Liver (tissue), 9 donors: Measurements from ENCODE around the gene NR1I3. TPM values are rescaled to one million over a fixed set of nuclear protein-coding genes. Genes with fewer than 3 reads are reported as not detected.

Experiments
- DNase-seq: peaks from one replicate; pipeline ENCODE4 v3.0.0-alpha.2; 2017; ENCODE audit warnings: low spot score
- H3K27ac ChIP-seq, 2 donors: one replicate each; pipeline ENCODE4 v1.7.0; 2013; ENCODE audit warnings: inconsistent platforms in 2 of 2, low read length in 2 of 2, control low read depth in 1 of 2, low read depth in 1 of 2, mild to moderate bottlenecking in 1 of 2
- H3K27me3 ChIP-seq, 4 donors: one replicate each; pipeline versions ENCODE4 v1.6.1 to v1.7.0; 2013; ENCODE audit warnings: low read length in 3 of 4, inconsistent platforms in 1 of 4, mild to moderate bottlenecking in 1 of 4, moderate library complexity in 1 of 4; ENCODE audit not compliant: control insufficient read depth in 4 of 4, insufficient read depth in 4 of 4
- H3K36me3 ChIP-seq, 4 donors: one replicate each; pipeline versions ENCODE4 v1.6.1 to v1.7.0; 2013; ENCODE audit warnings: low read length in 3 of 4, mild to moderate bottlenecking in 3 of 4, low read depth in 1 of 4, moderate library complexity in 1 of 4; ENCODE audit not compliant: control insufficient read depth in 4 of 4, insufficient read depth in 3 of 4
- H3K4me1 ChIP-seq, 4 donors: one replicate each; pipeline versions ENCODE4 v1.6.1 to v1.7.0; 2013; ENCODE audit warnings: low read length in 3 of 4, mild to moderate bottlenecking in 3 of 4, moderate library complexity in 1 of 4; ENCODE audit not compliant: control insufficient read depth in 4 of 4, insufficient read depth in 4 of 4
- H3K4me3 ChIP-seq, 3 donors: one replicate each; pipeline versions ENCODE4 v1.6.1 to v1.7.0; 2013; ENCODE audit warnings: low read length in 3 of 3, control low read depth in 1 of 3, low read depth in 1 of 3, mild to moderate bottlenecking in 1 of 3
- H3K9ac ChIP-seq, 2 donors: one replicate each; pipeline ENCODE4 v1.7.0; 2013; ENCODE audit warnings: low read length in 2 of 2, mild to moderate bottlenecking in 2 of 2, moderate library complexity in 2 of 2, control low read depth in 1 of 2, low read depth in 1 of 2
- H3K9me3 ChIP-seq, 4 donors: one replicate each; pipeline versions ENCODE4 v1.6.1 to v1.7.0; 2013; ENCODE audit warnings: low read length in 3 of 4; ENCODE audit not compliant: control insufficient read depth in 4 of 4
- ATF3 ChIP-seq: IDR thresholded peaks from 2 replicates; pipeline ENCODE4 v1.6.1; 2016; ENCODE audit warnings: antibody characterized with exemption
- CTCF ChIP-seq: fragments of 150-350 bp; IDR thresholded peaks from 2 replicates; pipeline ENCODE4 v1.5.1; 2017; ENCODE audit warnings: improper control_type of control experiment, low read depth, low read length; ENCODE audit not compliant: missing input control
- EGR1 ChIP-seq, 2 donors: IDR thresholded peaks; 2 replicates each; pipeline ENCODE4 v1.6.1; 2016 to 2018; ENCODE audit warnings: antibody characterized with exemption in 2 of 2, low read depth in 2 of 2
- FOXA1 ChIP-seq: IDR thresholded peaks from 2 replicates; pipeline ENCODE4 v1.6.1; 2016; ENCODE audit warnings: antibody characterized with exemption
- FOXA2 ChIP-seq: IDR thresholded peaks from 2 replicates; pipeline ENCODE4 v1.6.1; 2016; ENCODE audit warnings: antibody characterized with exemption
- GABPA ChIP-seq, 2 donors: IDR thresholded peaks in 1 of 2; conservative IDR thresholded peaks in 1 of 2; 2 replicates each; pipeline ENCODE4 v1.6.1; 2016; ENCODE audit warnings: antibody characterized with exemption in 2 of 2, mild to moderate bottlenecking in 1 of 2, moderate library complexity in 1 of 2
- HNF4A ChIP-seq, 2 donors: conservative IDR thresholded peaks; 2 replicates each; pipeline ENCODE4 v1.6.1; 2016; ENCODE audit warnings: antibody characterized with exemption in 2 of 2, mild to moderate bottlenecking in 2 of 2
- HNF4G ChIP-seq: IDR thresholded peaks from 2 replicates; pipeline ENCODE4 v1.6.1; 2016; ENCODE audit warnings: antibody characterized with exemption
- JUND ChIP-seq, 2 donors: IDR thresholded peaks; 2 replicates each; pipeline ENCODE4 v1.6.1; 2016; ENCODE audit warnings: antibody characterized with exemption in 2 of 2
- MAX ChIP-seq: IDR thresholded peaks from 2 replicates; pipeline ENCODE4 v1.6.1; 2016; ENCODE audit warnings: antibody characterized with exemption
- NR2F2 ChIP-seq: IDR thresholded peaks from 2 replicates; pipeline ENCODE4 v1.6.1; 2016; ENCODE audit warnings: antibody characterized with exemption
- RAD21 ChIP-seq, 2 donors: IDR thresholded peaks; 2 replicates each; pipeline ENCODE4 v1.6.1; 2016; ENCODE audit warnings: antibody characterized with exemption in 2 of 2, mild to moderate bottlenecking in 2 of 2
- REST ChIP-seq: IDR thresholded peaks from 2 replicates; pipeline ENCODE4 v1.6.1; 2016; ENCODE audit warnings: antibody characterized with exemption, mild to moderate bottlenecking
- RXRA ChIP-seq, 2 donors: IDR thresholded peaks; 2 replicates each; pipeline ENCODE4 v1.6.1; 2017 to 2018; ENCODE audit warnings: antibody characterized with exemption in 2 of 2, mild to moderate bottlenecking in 1 of 2
- SP1 ChIP-seq: IDR thresholded peaks from 2 replicates; pipeline ENCODE4 v1.6.1; 2018; ENCODE audit warnings: antibody characterized with exemption, mild to moderate bottlenecking
- TAF1 ChIP-seq: conservative IDR thresholded peaks from 2 replicates; pipeline ENCODE4 v1.6.1; 2016; ENCODE audit warnings: antibody characterized with exemption, mild to moderate bottlenecking
- YY1 ChIP-seq: IDR thresholded peaks from 2 replicates; pipeline ENCODE4 v1.6.1; 2016; ENCODE audit warnings: antibody characterized with exemption, mild to moderate bottlenecking
- ZBTB33 ChIP-seq: IDR thresholded peaks from 2 replicates; pipeline ENCODE4 v1.6.1; 2016; ENCODE audit warnings: antibody characterized with exemption
- WGBS: extraction: QIAGEN DNeasy Blood & Tissue Kit; methylation state at CpG from one replicate; pipeline ENCODE4 v1.1.7; 2013; 5-methylcytosine and 5-hydroxymethylcytosine counted together
- polyA plus RNA-seq, 2 donors: library from polyadenylated mRNA; stranded (reverse) in 1 of 2; unstranded in 1 of 2; fragments of 200-250 nt in 1 of 2; fragments of >200 nt in 1 of 2; fragmentation: Nextera tagmentation in 1 of 2; extraction: Ambion mirVana in 1 of 2; gene quantifications; one replicate each; pipeline versions ENCODE4 v1.2.1 to v1.2.3, GENCODE V29; 2013 to 2015
- total RNA-seq, 2 donors: library from RNA; depleted of rRNA; stranded (reverse); fragments of >200 nt; gene quantifications; one replicate each; pipeline ENCODE4 v1.2.3, GENCODE V29; 2014
- donor health status: healthy.
- donor health status: healthy.
- donor health status: healthy.
- donor health status: healthy.
- donor health status: healthy.

The NR1I3 gene
- total and polyA plus RNA-seq, 4 donors, result 10.4 to 128 (median 47.7) TPM

- Histone ChIP-seq H3K27me3 (no peaks in the 10 kb centered on the region), H3K36me3 (peaks cover 10 to 24% (median 21%) of the 10 kb centered on the region in 4 donors), H3K27ac (peak overlapping the region; percentile 86 to 100), H3K9ac (peak overlapping the region; percentile 30 to 70), H3K4me1 (peaks cover 9 to 43% (median 22%) of the 10 kb centered on the region in 4 donors), H3K9me3 (no peaks in the 10 kb centered on the region), H3K4me3 (peak overlapping the region in 2 of 3 donors; percentile 10 to 29)
- WGBS, result 20% methylated on average over 7 of the region's 7 CpGs
- no peak for DNase-seq
- peak in 1 of 2 donors; percentile 37 for TF ChIP-seq GABPA (IDR thresholded peaks at IDR 0.05 in 1 of 2, conservative IDR thresholded peaks at IDR 0.05 in 1 of 2)
- peak; percentile 80 for TF ChIP-seq ZBTB33
- no peak for TF ChIP-seq FOXA1
- TF ChIP-seq TAF1, result peak; percentile 65
- TF ChIP-seq ATF3, result peak; percentile 85
- peak in 1 of 2 donors; percentile 49 for TF ChIP-seq JUND (IDR thresholded peaks at IDR 0.05)
- TF ChIP-seq REST, result peak; percentile 16
- peak in 1 of 2 donors; percentile 15 for TF ChIP-seq RAD21 (IDR thresholded peaks at IDR 0.05)
- TF ChIP-seq HNF4A (conservative IDR thresholded peaks at IDR 0.05), result peak; percentile 48 to 65
- peak; percentile 95 for TF ChIP-seq YY1
- no peak for TF ChIP-seq NR2F2
- TF ChIP-seq FOXA2, result no peak
- TF ChIP-seq HNF4G, result peak; percentile 18
- peak; percentile 67 for TF ChIP-seq SP1
- no peak for TF ChIP-seq CTCF
- peak; percentile 57 to 88 for TF ChIP-seq RXRA (IDR thresholded peaks at IDR 0.05)
- TF ChIP-seq MAX, result peak; percentile 71
- TF ChIP-seq EGR1 (IDR thresholded peaks at IDR 0.05; ENCODE audit: low read depth in 2 of 2), result peak in 1 of 2 donors; percentile 33
Measured at GRCh38 chr1:161216945-161217712, 20.9 kb downstream of the NR1I3 start.
